Aorta (tissue), 5 donors: ENCODE measurements around the gene ARID1A. TPM values are rescaled to one million over a fixed set of nuclear protein-coding genes. Genes with fewer than 3 reads are reported as not detected.

Source experiments
- ATAC-seq: fragments of 200-7000 bp; cut with Tn5 transposase; one replicate; pipeline ENCODE4 v1.9.1; 2022; ENCODE audit warnings: moderate library complexity; ENCODE audit not compliant: low FRiP score
- DNase-seq, 2 donors: peaks; one replicate each; pipeline ENCODE4 v3.0.0-alpha.2; 2020
- H3K27ac ChIP-seq, 2 donors: one replicate each; pipeline ENCODE4 v1.5.1; 2013; ENCODE audit warnings: low read length in 2 of 2, mild to moderate bottlenecking in 2 of 2, moderate library complexity in 2 of 2, control low read depth in 1 of 2, inconsistent platforms in 1 of 2, low read depth in 1 of 2
- H3K27me3 ChIP-seq, 2 donors: one replicate each; pipeline ENCODE4 v1.6.1; 2013; ENCODE audit warnings: control low read depth in 1 of 2, low read length in 1 of 2, mild to moderate bottlenecking in 1 of 2, moderate library complexity in 1 of 2; ENCODE audit not compliant: insufficient read depth in 2 of 2, control insufficient read depth in 1 of 2
- H3K36me3 ChIP-seq, 2 donors: one replicate each; pipeline ENCODE4 v1.6.1; 2013; ENCODE audit warnings: control low read depth in 1 of 2, low read length in 1 of 2, mild to moderate bottlenecking in 1 of 2; ENCODE audit not compliant: insufficient read depth in 2 of 2, control insufficient read depth in 1 of 2
- H3K4me1 ChIP-seq, 2 donors: one replicate each; pipeline ENCODE4 v1.6.1; 2013; ENCODE audit warnings: low read length in 2 of 2, control low read depth in 1 of 2, mild to moderate bottlenecking in 1 of 2, moderate library complexity in 1 of 2; ENCODE audit not compliant: insufficient read depth in 2 of 2, control insufficient read depth in 1 of 2
- H3K4me3 ChIP-seq, 2 donors: one replicate each; pipeline ENCODE4 v1.5.1; 2013; ENCODE audit warnings: low read length in 2 of 2, control low read depth in 1 of 2, mild to moderate bottlenecking in 1 of 2
- H3K9me3 ChIP-seq: one replicate; pipeline ENCODE4 v1.6.1; 2013; ENCODE audit warnings: mild to moderate bottlenecking, low read length; ENCODE audit not compliant: control insufficient read depth
- WGBS, 2 donors: extraction: QIAGEN DNeasy Blood & Tissue Kit; methylation state at CpG; one replicate each; pipeline ENCODE4 v1.1.7; 2013; 5-methylcytosine and 5-hydroxymethylcytosine counted together
- intact Hi-C, 2 donors: fragments of 100-400 bp; cut with DNase I; formaldehyde crosslinking; loops; one replicate each; pipeline versions ENCODE4 v1.14.2 to v1.15.0; 2022
- polyA plus RNA-seq, 2 donors: library from polyadenylated mRNA; stranded (reverse); fragments of 200-250 nt; gene quantifications; one replicate each; pipeline ENCODE4 v1.2.3, GENCODE V29; 2013
- total RNA-seq, 2 donors: library from RNA; stranded (reverse); fragmentation: NEBNext Ultra II Directional; extraction: Animal tissue kit (Norgen Biotek cat#: 25700); gene quantifications; one replicate each; pipeline ENCODE4 v1.2.1, GENCODE V29; 2021
- donor health status: healthy with polysubstance abuse.
- donor health status: Bipolar disorder and iron deficiency.
- donor health status: DM: no; HTN: no; CAD: no.
- donor health status: DM: no; HTN: no; CAD: no.
- donor health status: DM: yes; HTN: yes; CAD: no.

Gene ARID1A
- total and polyA plus RNA-seq, 4 donors: 6.5 to 72.3 (median 34.8) TPM

GRCh38 chr1:26822737-26823395, 127.1 kb downstream of the ARID1A start:
- H3K9me3 ChIP-seq: no peaks in the 10 kb centered on the region
- intact Hi-C loops: no loop called here
- H3K36me3 ChIP-seq: no peaks in the 10 kb centered on the region
- no peak for DNase-seq
- H3K27ac ChIP-seq: no peak overlapping the region
- no peak overlapping the region for H3K4me3 ChIP-seq
- ATAC-seq: no peak
- H3K27me3 ChIP-seq: no peaks in the 10 kb centered on the region
- WGBS, 2 donors: 95 to 96% methylated on average over 4 of the region's 4 CpGs
- H3K4me1 ChIP-seq: no peaks in the 10 kb centered on the region

- no peak for DNase-seq
- no peak overlapping the region for H3K4me3 ChIP-seq
- H3K9me3 ChIP-seq: no peaks in the 10 kb centered on the region
- H3K27me3 ChIP-seq: no peaks in the 10 kb centered on the region
- H3K36me3 ChIP-seq: no peaks in the 10 kb centered on the region
- intact Hi-C loops: no loop called here
- H3K4me1 ChIP-seq: no peaks in the 10 kb centered on the region
- no peak overlapping the region for H3K27ac ChIP-seq
- no peak for ATAC-seq
- whole genome bisulfite sequencing, 2 donors: 93 to 96% methylated on average over 3 of the region's 3 CpGs
Observed at GRCh38 chr1:26824731-26825130, 128.9 kb downstream of the ARID1A start.

- DNase-seq: peak; percentile 75 to 91
- 0 to 1% methylated on average over 30 to 107 of the region's 107 CpGs for WGBS, 2 donors
- intact Hi-C loops: no loop called here
- H3K36me3 ChIP-seq: no peaks in the 10 kb centered on the region
- no peaks in the 10 kb centered on the region for H3K4me1 ChIP-seq
- H3K27me3 ChIP-seq: no peaks in the 10 kb centered on the region
- H3K4me3 ChIP-seq: peak within 1 kb of the TSS; percentile 89 to 95
- H3K27ac ChIP-seq: peak within 1 kb of the TSS in 1 of 2 donors; percentile 58
- no peaks in the 10 kb centered on the region for H3K9me3 ChIP-seq
- peak; percentile 93 for ATAC-seq
Observed at GRCh38 chr1:26826261-26827105, 130.7 kb downstream of the ARID1A start, which contains the start of gene ZDHHC18. TSS of gene ZDHHC18 (plus strand) at chr1:26826688. CDS start at chr1:26826805, 117 bp downstream.

GRCh38 chr1:26827106-26827604, 131.3 kb downstream of the ARID1A start:
- 1 to 2% methylated on average over 16 to 17 of the region's 17 CpGs for WGBS, 2 donors
- Histone ChIP-seq H3K27me3 (no peaks in the 10 kb centered on the region), H3K9me3 (no peaks in the 10 kb centered on the region), H3K4me1 (no peaks in the 10 kb centered on the region), H3K36me3 (no peaks in the 10 kb centered on the region), H3K27ac (peak overlapping the region in 1 of 2 donors; percentile 22), H3K4me3 (peak overlapping the region; percentile 89 to 94)
- intact Hi-C loops: no loop called here
- DNase-seq (no peak), ATAC-seq (peak; percentile 10)

GRCh38 chr1:26827663-26828062, 131.8 kb downstream of the ARID1A start:
- ATAC-seq (peak; percentile 3), DNase-seq (no peak)
- H3K4me3 ChIP-seq: peak overlapping the region; percentile 89 to 94
- 16% methylated on average over 11 of the region's 11 CpGs for WGBS, 2 donors
- intact Hi-C loops: no loop called here
- H3K27me3 ChIP-seq: no peaks in the 10 kb centered on the region
- H3K9me3 ChIP-seq: no peaks in the 10 kb centered on the region
- H3K4me1 ChIP-seq: no peaks in the 10 kb centered on the region
- H3K36me3 ChIP-seq: peaks cover 0 to 2% of the 10 kb centered on the region in 2 donors
- no peak overlapping the region for H3K27ac ChIP-seq

GRCh38 chr1:26828411-26828991, 132.7 kb downstream of the ARID1A start:
- no peaks in the 10 kb centered on the region for H3K27me3 ChIP-seq
- intact Hi-C loops: no loop called here
- no peak overlapping the region for H3K27ac ChIP-seq
- ATAC-seq (no peak), DNase-seq (peak in 1 of 2 donors; percentile 74)
- H3K4me3 ChIP-seq: no peak overlapping the region
- no peaks in the 10 kb centered on the region for H3K9me3 ChIP-seq
- peaks cover 0 to 4% of the 10 kb centered on the region in 2 donors for H3K36me3 ChIP-seq
- H3K4me1 ChIP-seq: no peaks in the 10 kb centered on the region
- 53 to 55% methylated on average over 4 of the region's 4 CpGs for WGBS, 2 donors

GRCh38 chr1:26829184-26829911, 133.5 kb downstream of the ARID1A start:
- peaks cover 0 to 9% of the 10 kb centered on the region in 2 donors for H3K36me3 ChIP-seq
- intact Hi-C loops: no loop called here
- no peaks in the 10 kb centered on the region for H3K9me3 ChIP-seq
- DNase-seq (no peak), ATAC-seq (no peak)
- H3K27me3 ChIP-seq: no peaks in the 10 kb centered on the region
- no peaks in the 10 kb centered on the region for H3K4me1 ChIP-seq
- WGBS, 2 donors: 84 to 87% methylated on average over 6 of the region's 6 CpGs
- no peak overlapping the region for H3K27ac ChIP-seq
- H3K4me3 ChIP-seq: no peak overlapping the region

- H3K36me3 ChIP-seq: peaks cover 0 to 18% of the 10 kb centered on the region in 2 donors
- ATAC-seq (no peak), DNase-seq (no peak)
- no peak overlapping the region for H3K27ac ChIP-seq
- 94 to 96% methylated on average over 3 of the region's 3 CpGs for WGBS, 2 donors
- intact Hi-C loops: no loop called here
- H3K4me1 ChIP-seq: no peaks in the 10 kb centered on the region
- H3K4me3 ChIP-seq: no peak overlapping the region
- H3K27me3 ChIP-seq: no peaks in the 10 kb centered on the region
- H3K9me3 ChIP-seq: no peaks in the 10 kb centered on the region
Observed at GRCh38 chr1:26831059-26831458, 135.2 kb downstream of the ARID1A start.
